Measurements from ENCODE around the gene ZNRF1. TPM values are rescaled to one million over a fixed set of nuclear protein-coding genes. Genes with fewer than 3 reads are reported as not detected.

ZNRF1 gene
- total RNA-seq, 4 donors from 2014 or later = 8.3 to 17.3 (median 13.2) TPM

DNA sequence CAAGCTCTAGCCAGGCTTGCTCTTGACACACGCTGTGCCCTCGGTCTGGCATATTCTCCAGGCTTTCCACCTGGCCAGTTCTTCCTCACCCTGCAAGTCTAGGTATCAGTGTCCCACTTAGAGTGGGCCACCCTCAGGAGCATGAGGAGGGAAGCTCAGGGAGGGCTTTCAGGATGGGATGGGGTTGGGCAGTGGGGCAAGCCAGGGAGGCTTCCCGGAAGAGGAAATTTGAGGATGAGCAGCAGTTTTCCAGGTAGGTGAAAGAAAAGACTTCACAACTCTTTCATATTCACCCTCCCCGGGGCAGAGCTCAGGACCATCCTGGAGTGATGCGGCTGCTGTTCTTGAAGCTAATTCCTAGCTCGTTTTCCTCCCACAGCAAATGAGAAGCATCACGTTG, 132.3 kb downstream of the ZNRF1 start:
- TF ChIP-seq, protein P1, sequence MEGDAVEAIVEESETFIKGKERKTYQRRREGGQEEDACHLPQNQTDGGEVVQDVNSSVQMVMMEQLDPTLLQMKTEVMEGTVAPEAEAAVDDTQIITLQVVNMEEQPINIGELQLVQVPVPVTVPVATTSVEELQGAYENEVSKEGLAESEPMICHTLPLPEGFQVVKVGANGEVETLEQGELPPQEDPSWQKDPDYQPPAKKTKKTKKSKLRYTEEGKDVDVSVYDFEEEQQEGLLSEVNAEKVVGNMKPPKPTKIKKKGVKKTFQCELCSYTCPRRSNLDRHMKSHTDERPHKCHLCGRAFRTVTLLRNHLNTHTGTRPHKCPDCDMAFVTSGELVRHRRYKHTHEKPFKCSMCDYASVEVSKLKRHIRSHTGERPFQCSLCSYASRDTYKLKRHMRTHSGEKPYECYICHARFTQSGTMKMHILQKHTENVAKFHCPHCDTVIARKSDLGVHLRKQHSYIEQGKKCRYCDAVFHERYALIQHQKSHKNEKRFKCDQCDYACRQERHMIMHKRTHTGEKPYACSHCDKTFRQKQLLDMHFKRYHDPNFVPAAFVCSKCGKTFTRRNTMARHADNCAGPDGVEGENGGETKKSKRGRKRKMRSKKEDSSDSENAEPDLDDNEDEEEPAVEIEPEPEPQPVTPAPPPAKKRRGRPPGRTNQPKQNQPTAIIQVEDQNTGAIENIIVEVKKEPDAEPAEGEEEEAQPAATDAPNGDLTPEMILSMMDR (IDR thresholded peaks at IDR 0.05; ENCODE audit: low read depth) = no peak

DNA sequence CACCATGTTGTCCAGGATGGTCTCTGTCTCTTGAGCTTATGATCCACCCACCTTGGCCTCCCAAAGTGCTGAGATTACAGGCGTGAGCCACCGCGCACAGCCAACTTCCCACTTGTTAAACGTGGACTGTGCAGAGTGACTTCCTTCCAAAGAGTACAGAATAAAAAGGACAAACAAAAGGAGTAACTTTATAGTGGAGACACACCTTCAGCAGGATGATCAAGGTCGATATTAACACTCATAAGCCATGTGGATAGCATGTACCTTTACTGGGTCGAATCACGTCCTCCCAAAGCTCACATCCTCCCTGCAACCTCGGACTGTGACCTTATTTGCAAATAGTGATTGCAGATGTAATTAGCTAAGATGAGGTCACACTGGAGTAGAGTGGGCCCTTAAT, 139.4 kb downstream of the ZNRF1 start:
- TF ChIP-seq, protein P1 (IDR thresholded peaks at IDR 0.05; ENCODE audit: low read depth) = no peak

DNA sequence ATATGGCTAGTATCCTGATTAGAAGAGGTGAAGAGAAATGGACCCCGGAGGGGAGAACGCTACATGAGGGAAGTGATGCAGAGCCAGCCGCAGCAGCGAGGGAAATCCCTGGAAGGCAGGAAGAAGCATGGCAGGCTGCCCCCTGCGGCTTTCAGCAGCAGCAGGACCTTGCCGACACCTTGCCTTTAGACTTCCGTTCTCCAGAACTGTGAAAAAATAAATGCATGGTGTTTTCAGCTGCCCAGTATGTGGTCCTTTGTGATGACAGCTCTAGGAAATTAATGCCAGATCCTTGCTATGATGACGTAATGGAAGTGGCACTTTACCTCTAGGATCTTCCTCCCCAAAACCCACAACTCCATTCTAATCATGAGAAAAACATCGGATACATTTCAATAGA, 139.8 kb downstream of the ZNRF1 start:
- TF ChIP-seq, protein P1 (IDR thresholded peaks at IDR 0.05; ENCODE audit: low read depth) = no peak

DNA sequence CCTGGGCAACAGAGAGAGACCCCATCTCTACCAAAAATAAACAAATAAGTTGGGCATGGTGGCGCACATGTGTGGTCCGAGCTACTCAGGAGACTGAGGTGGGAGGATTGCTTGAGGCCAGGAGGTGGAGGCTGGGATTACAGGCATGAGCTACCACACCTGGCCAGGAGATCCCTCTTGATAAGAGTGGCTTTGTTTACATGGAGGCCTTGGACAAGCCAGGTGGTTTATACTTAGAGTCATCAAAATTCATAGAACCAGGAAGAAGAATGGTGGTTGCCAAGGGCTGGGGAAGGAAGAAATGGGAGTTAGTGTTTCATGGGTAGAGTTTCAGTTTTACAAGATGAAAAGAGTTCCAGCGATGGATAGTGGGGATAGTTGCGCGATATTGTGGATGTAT, 140.7 kb downstream of the ZNRF1 start:
- TF ChIP-seq, protein P1 (IDR thresholded peaks at IDR 0.05; ENCODE audit: low read depth) = no peak

DNA sequence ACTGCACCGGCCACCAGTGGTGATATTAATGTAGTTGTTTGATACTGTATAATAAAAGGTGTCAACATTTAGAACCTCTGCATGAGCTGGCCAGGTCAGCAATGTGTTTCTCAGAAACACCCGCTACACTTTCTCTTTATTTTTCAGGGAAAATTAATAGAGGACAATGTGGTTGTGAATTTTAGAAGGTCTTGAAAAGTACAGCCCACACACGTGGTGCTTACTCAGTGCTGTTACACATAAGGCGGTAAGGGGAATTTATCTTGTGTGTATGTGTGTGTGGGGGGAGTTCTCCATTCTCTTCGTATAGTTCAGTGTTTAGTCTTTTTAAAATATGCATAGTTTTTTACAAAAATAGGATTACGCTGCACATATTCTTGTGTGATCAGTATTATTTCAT, 145.1 kb downstream of the ZNRF1 start:
- TF ChIP-seq, protein P1 (IDR thresholded peaks at IDR 0.05; ENCODE audit: low read depth) = no peak

DNA sequence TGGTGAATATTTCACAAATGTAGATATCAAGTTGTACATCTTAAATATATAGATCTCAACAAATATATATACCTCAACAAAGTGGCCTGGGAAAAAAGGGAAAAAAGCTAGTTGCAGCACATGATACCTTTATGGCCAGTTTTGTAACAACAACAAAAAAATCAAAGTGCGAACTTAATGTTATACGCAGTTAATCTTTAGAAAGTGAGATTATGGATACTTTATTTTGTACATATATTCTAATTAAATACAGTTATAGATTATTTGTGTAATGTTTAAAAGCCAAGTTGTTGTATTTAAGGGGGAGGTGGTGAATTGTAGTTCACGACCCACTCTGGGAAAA, 149.1 kb downstream of the ZNRF1 start:
- TF ChIP-seq, protein P1 (IDR thresholded peaks at IDR 0.05; ENCODE audit: low read depth) = no peak

DNA sequence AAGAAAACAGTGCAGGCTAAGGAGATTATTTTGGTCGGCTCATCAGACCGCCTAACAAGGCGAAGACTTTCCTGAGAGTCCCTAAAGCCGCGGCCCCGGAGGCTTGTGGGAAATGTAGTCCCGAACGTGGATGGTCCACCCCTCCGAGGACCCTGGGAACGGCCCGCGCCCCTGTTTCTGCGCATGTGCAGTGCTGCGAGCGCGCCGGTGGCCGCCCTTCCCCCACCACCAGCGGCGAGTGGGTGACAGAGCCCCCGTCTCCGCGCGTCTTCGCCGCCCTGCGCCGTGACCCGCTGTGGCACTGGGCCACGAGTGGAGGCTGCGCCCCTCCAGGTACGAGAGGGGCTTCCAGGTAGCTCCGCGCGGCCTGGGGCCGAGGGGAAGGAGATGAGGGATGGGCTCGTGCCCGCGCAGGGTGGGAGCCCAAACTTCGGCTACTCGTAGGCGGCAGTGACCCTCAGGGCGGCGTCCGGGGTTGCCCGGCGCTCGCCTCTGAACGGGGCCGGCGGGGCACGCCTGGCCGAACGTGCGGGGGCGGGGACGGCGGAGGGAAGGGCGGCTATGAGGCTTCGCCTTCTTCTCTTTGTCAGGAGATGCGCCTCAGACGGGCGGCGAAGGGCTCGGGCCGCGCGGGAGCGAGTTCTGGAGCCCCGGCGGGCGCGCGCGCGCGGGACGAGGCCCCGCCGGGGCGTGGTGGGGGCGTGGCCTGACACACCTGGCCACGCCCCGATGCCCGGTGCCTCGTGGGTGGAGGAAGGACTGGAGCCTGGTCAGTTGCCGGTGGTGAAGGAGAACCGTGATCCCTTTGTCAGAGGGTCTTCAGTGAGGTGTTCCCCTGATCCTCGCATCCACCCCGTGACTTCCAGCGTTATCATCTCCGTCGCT, 149.7 kb downstream of the ZNRF1 start, which contains the start of gene ZFP1:
ZFP1 (plus strand) TSS at position 214 of the 885 bp plus-strand sequence. CDS start 4,428 bp downstream, outside the sequence.
- TF ChIP-seq, protein P1 (IDR thresholded peaks at IDR 0.05; ENCODE audit: low read depth) = no peak

Data from subcutaneous adipose tissue (tissue), 4 donors.